HEK293 (cell line): ENCODE results near the gene TNFRSF6B.

Source experiments
- CTCF ChIA-PET: fragments of 350-600 bp; formaldehyde crosslinking; extraction: SDS; loops from one replicate; lab custom pipeline; 2021; ENCODE audit warnings: antibody characterized with exemption; lab: Yijun Ruan, JAX
- POLR2A ChIA-PET: fragments of 300-600 bp; formaldehyde crosslinking; extraction: SDS; loops from one replicate; lab custom pipeline; 2020; ENCODE audit warnings: antibody characterized with exemption, inconsistent platforms; lab: Yijun Ruan, JAX
- H3K27ac ChIP-seq: fragments of 200-500 bp; sonication (Bioruptor generic); 2 replicates; pipeline ENCODE4 v1.5.1; 2014; ENCODE audit warnings: low read depth, low read length, control low read depth, inconsistent platforms; ENCODE audit errors: extremely low read depth
- H3K36me3 ChIP-seq, 2 experiments: fragments of 200-500 bp in 1 of 2; sonication (Bioruptor generic) in 1 of 2; 1 replicate in 1 of 2; 2 replicates in 1 of 2; pipeline ENCODE4 v1.5.1; 2014 to 2017; ENCODE audit warnings: inconsistent platforms in 2 of 2, low read length in 2 of 2; ENCODE audit not compliant: control insufficient read depth in 2 of 2, insufficient read depth in 1 of 2
- H3K4me1 ChIP-seq: fragments of 200-500 bp; sonication (Bioruptor generic); 2 replicates; pipeline ENCODE4 v1.5.1; 2014; ENCODE audit warnings: mild to moderate bottlenecking, low read length, inconsistent platforms; ENCODE audit not compliant: control insufficient read depth, insufficient read depth
- H3K4me3 ChIP-seq: 2 replicates; pipeline ENCODE4 v1.5.1; 2011; ENCODE audit warnings: low read depth, mild to moderate bottlenecking, control low read depth, low read length, moderate library complexity
- H3K9me3 ChIP-seq: fragments of 200-500 bp; sonication (Bioruptor generic); 2 replicates; pipeline ENCODE4 v1.5.1; 2014; ENCODE audit warnings: low read depth, low read length, inconsistent platforms; ENCODE audit not compliant: control insufficient read depth, insufficient read depth
- BCL11A ChIP-seq: fragments of 450-650 bp; formaldehyde crosslinking; IDR thresholded peaks from 2 replicates; pipeline ENCODE4 v1.5.1; 2016; ENCODE audit warnings: low read depth, missing biosample characterization, missing genetic modification characterization
- BCL11B ChIP-seq: fragments of 450-650 bp; formaldehyde crosslinking; IDR thresholded peaks from 2 replicates; pipeline ENCODE4 v1.5.1; 2016; ENCODE audit warnings: low read depth, missing biosample characterization, missing genetic modification characterization
- GLIS1 ChIP-seq: fragments of 450-650 bp; formaldehyde crosslinking; IDR thresholded peaks from 2 replicates; pipeline ENCODE4 v1.5.1; 2016; ENCODE audit warnings: missing biosample characterization, missing genetic modification characterization
- GLIS2 ChIP-seq: fragments of 450-650 bp; formaldehyde crosslinking; IDR thresholded peaks from 2 replicates; pipeline ENCODE4 v1.5.1; 2016; ENCODE audit warnings: missing biosample characterization, missing genetic modification characterization
- SP2 ChIP-seq: fragments of 450-650 bp; formaldehyde crosslinking; IDR thresholded peaks from 2 replicates; pipeline ENCODE4 v1.5.1; 2016; ENCODE audit warnings: missing biosample characterization, missing genetic modification characterization
- SP7 ChIP-seq: fragments of 450-650 bp; formaldehyde crosslinking; IDR thresholded peaks from 2 replicates; pipeline ENCODE4 v1.5.1; 2016; ENCODE audit warnings: missing biosample characterization, missing genetic modification characterization
- ZBTB7A ChIP-seq: fragments of 450-650 bp; formaldehyde crosslinking; IDR thresholded peaks from 2 replicates; pipeline ENCODE4 v1.5.1; 2016; ENCODE audit warnings: low read depth, missing biosample characterization, missing genetic modification characterization
- ZFP37 ChIP-seq: fragments of 450-650 bp; formaldehyde crosslinking; IDR thresholded peaks from 2 replicates; pipeline ENCODE4 v1.5.1; 2016; ENCODE audit warnings: missing biosample characterization, missing genetic modification characterization
- ZIC2 ChIP-seq: fragments of 450-650 bp; formaldehyde crosslinking; IDR thresholded peaks from 2 replicates; pipeline ENCODE4 v1.5.1; 2016; ENCODE audit warnings: missing biosample characterization, missing genetic modification characterization
- ZNF138 ChIP-seq: fragments of 450-650 bp; formaldehyde crosslinking; IDR thresholded peaks from 2 replicates; pipeline ENCODE4 v1.5.1; 2016; ENCODE audit warnings: missing biosample characterization, missing genetic modification characterization, borderline replicate concordance
- ZNF155 ChIP-seq: fragments of 450-650 bp; formaldehyde crosslinking; IDR thresholded peaks from 2 replicates; pipeline ENCODE4 v1.5.1; 2016; ENCODE audit warnings: missing biosample characterization, missing genetic modification characterization
- ZNF302 ChIP-seq: fragments of 450-650 bp; formaldehyde crosslinking; IDR thresholded peaks from 2 replicates; pipeline ENCODE4 v1.5.1; 2016; ENCODE audit warnings: missing biosample characterization, missing genetic modification characterization, low read depth
- ZNF37A ChIP-seq: fragments of 450-650 bp; IDR thresholded peaks from 2 replicates; pipeline ENCODE4 v1.5.1; 2018; ENCODE audit warnings: missing biosample characterization, missing genetic modification characterization
- ZNF416 ChIP-seq: fragments of 450-650 bp; formaldehyde crosslinking; IDR thresholded peaks from 2 replicates; pipeline ENCODE4 v1.5.1; 2016; ENCODE audit warnings: missing biosample characterization, missing genetic modification characterization
- ZNF558 ChIP-seq: fragments of 450-650 bp; formaldehyde crosslinking; IDR thresholded peaks from 2 replicates; pipeline ENCODE4 v1.5.1; 2016; ENCODE audit warnings: missing biosample characterization, missing genetic modification characterization
- ZNF571 ChIP-seq: fragments of 450-650 bp; formaldehyde crosslinking; IDR thresholded peaks from 2 replicates; pipeline ENCODE4 v1.5.0; 2017; ENCODE audit warnings: missing biosample characterization, missing genetic modification characterization
- ZNF843 ChIP-seq: fragments of 450-650 bp; formaldehyde crosslinking; IDR thresholded peaks from 2 replicates; pipeline ENCODE4 v1.5.1; 2016; ENCODE audit warnings: missing biosample characterization, missing genetic modification characterization
- TF ChIP-seq, protein P1 (sequence below): fragments of 450-650 bp; formaldehyde crosslinking; IDR thresholded peaks from 2 replicates; pipeline ENCODE4 v1.5.1; 2016; ENCODE audit warnings: missing biosample characterization, missing genetic modification characterization
- TF ChIP-seq, protein P2 (sequence below): fragments of 450-650 bp; formaldehyde crosslinking; IDR thresholded peaks from 2 replicates; pipeline ENCODE4 v1.5.1; 2016; ENCODE audit warnings: missing biosample characterization, missing genetic modification characterization

TNFRSF6B gene

GRCh38 chr20:63698739-63699465 is 2.5 kb downstream of the TNFRSF6B start (continued):
- TF ChIP-seq ZIC2 (peak; percentile 52), GLIS1 (tag by site-specific recombination) (peak; percentile 98), SP2 (tag by site-specific recombination) (0 out of 2 replicates have a peak, but pooled peaks have one; percentile 2), GLIS2 (tag by site-specific recombination) (peak; percentile 82), ZNF138 (tag by site-specific recombination) (no peak)
- TF ChIP-seq, protein P1, sequence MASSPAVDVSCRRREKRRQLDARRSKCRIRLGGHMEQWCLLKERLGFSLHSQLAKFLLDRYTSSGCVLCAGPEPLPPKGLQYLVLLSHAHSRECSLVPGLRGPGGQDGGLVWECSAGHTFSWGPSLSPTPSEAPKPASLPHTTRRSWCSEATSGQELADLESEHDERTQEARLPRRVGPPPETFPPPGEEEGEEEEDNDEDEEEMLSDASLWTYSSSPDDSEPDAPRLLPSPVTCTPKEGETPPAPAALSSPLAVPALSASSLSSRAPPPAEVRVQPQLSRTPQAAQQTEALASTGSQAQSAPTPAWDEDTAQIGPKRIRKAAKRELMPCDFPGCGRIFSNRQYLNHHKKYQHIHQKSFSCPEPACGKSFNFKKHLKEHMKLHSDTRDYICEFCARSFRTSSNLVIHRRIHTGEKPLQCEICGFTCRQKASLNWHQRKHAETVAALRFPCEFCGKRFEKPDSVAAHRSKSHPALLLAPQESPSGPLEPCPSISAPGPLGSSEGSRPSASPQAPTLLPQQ (tag by site-specific recombination) = peak; percentile 23; the same call in 1 of the 2 replicates

GRCh38 chr20:63699466-63700198 is 3.2 kb downstream of the TNFRSF6B start:
- no peak overlapping the region for H3K4me3 ChIP-seq
- H3K9me3 ChIP-seq = no peaks in the 10 kb centered on the region
- H3K27ac ChIP-seq = no peak overlapping the region
- POLR2A ChIA-PET = interaction anchor here (1.8 to 2.3 kb wide), 2 partner anchors 9 to 17 kb away, joined by 8 to 9 read pairs; partner anchors contain the start of genes ARFRP1 and ZGPAT
- peaks cover 0 to 32% of the 10 kb centered on the region in 2 experiments; a peak in 1 of 3 replicates for H3K36me3 ChIP-seq
- TF ChIP-seq ZNF302 (no peak), BCL11A (tag by site-specific recombination) (peak; percentile 74; the same call in 1 of the 2 replicates), GLIS1 (tag by site-specific recombination) (peak; percentile 49), ZBTB7A (0 out of 2 replicates have a peak, but pooled peaks have one; percentile 32), ZIC2 (peak; percentile 18; the same call in 1 of the 2 replicates), BCL11B (peak; percentile 79; the same call in 1 of the 2 replicates), ZNF37A (no peak), SP7 (tag by site-specific recombination) (no peak), ZNF416 (tag by site-specific recombination) (no peak), GLIS2 (tag by site-specific recombination) (0 out of 2 replicates have a peak, but pooled peaks have one; percentile 2), ZFP37 (tag by site-specific recombination) (no peak), ZNF155 (no peak), ZNF843 (no peak), ZNF558 (tag by site-specific recombination) (no peak), ZNF571 (tag by site-specific recombination) (no peak)
- TF ChIP-seq, protein P2, sequence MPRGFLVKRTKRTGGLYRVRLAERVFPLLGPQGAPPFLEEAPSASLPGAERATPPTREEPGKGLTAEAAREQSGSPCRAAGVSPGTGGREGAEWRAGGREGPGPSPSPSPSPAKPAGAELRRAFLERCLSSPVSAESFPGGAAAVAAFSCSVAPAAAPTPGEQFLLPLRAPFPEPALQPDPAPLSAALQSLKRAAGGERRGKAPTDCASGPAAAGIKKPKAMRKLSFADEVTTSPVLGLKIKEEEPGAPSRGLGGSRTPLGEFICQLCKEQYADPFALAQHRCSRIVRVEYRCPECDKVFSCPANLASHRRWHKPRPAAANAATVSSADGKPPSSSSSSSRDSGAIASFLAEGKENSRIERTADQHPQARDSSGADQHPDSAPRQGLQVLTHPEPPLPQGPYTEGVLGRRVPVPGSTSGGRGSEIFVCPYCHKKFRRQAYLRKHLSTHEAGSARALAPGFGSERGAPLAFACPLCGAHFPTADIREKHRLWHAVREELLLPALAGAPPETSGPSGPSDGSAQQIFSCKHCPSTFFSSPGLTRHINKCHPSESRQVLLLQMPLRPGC (tag by site-specific recombination) = no peak
- H3K4me1 ChIP-seq = no peaks in the 10 kb centered on the region
- CTCF ChIA-PET = interaction anchor here (0.6 to 1.1 kb wide), 2 partner anchors 162 to 272 kb away, joined by 3 read pairs; no protein-coding TSS in a partner anchor
